KMS-11 (cell line): ENCODE results near the gene NDUFS6.
"Not testable (repeated sequence)": the region's sequence is repeated elsewhere in the genome, so short reads cannot be mapped to it uniquely, and the experiment has no call there.

Experiments used
- H2AFZ ChIP-seq: fragments of 200-600 bp; sonication (generic); 2 replicates; pipeline ENCODE4 v1.6.1; 2016; ENCODE audit warnings: antibody characterized with exemption, mixed run types, low read depth
- H3K27ac ChIP-seq: fragments of 200-600 bp; sonication (generic); 2 replicates; pipeline ENCODE4 v1.6.1; 2016; ENCODE audit warnings: mild to moderate bottlenecking, mixed run types
- H3K27me3 ChIP-seq: fragments of 200-600 bp; sonication (generic); 2 replicates; pipeline ENCODE4 v1.6.1; 2017; ENCODE audit warnings: mild to moderate bottlenecking, low read depth, mixed run types, moderate library complexity; ENCODE audit not compliant: insufficient read depth
- H3K36me3 ChIP-seq: fragments of 200-600 bp; sonication (generic); 2 replicates; pipeline ENCODE4 v1.6.1; 2017; ENCODE audit warnings: mild to moderate bottlenecking, mixed run types; ENCODE audit not compliant: insufficient read depth
- H3K4me1 ChIP-seq: fragments of 200-600 bp; sonication (generic); 2 replicates; pipeline ENCODE4 v1.6.1; 2016; ENCODE audit warnings: mild to moderate bottlenecking, low read depth, mixed run types; ENCODE audit not compliant: poor library complexity, severe bottlenecking
- H3K4me2 ChIP-seq: fragments of 200-600 bp; sonication (generic); 2 replicates; pipeline ENCODE4 v1.7.0; 2016; ENCODE audit warnings: mild to moderate bottlenecking, mixed run types
- H3K4me3 ChIP-seq: fragments of 200-600 bp; sonication (generic); IDR thresholded peaks from 2 replicates; pipeline ENCODE4 v1.6.1; 2017; ENCODE audit warnings: low read depth, low read length, mixed read lengths; ENCODE audit not compliant: insufficient read depth
- H3K79me2 ChIP-seq: fragments of 200-600 bp; sonication (generic); 2 replicates; pipeline ENCODE4 v1.6.1; 2016; ENCODE audit warnings: low read depth, mixed run types; ENCODE audit not compliant: insufficient read depth
- H3K9ac ChIP-seq: fragments of 200-600 bp; sonication (generic); 2 replicates; pipeline ENCODE4 v1.6.1; 2016; ENCODE audit warnings: mild to moderate bottlenecking, mixed run types
- H4K20me1 ChIP-seq: fragments of 200-600 bp; sonication (generic); 2 replicates; pipeline ENCODE4 v1.6.1; 2016; ENCODE audit warnings: mild to moderate bottlenecking, mixed run types; ENCODE audit not compliant: insufficient read depth
- TF ChIP-seq, protein P1 (sequence below): fragments of 200-600 bp; sonication (generic); conservative IDR thresholded peaks from 2 replicates; pipeline ENCODE4 v1.6.1; 2017; ENCODE audit warnings: low read depth, mild to moderate bottlenecking, antibody characterized with exemption, low read length, moderate library complexity, mixed read lengths

NDUFS6 gene

GRCh38 chr5:1815881-1816292, 14.7 kb downstream of the NDUFS6 start:
- Histone ChIP-seq H3K36me3 (peaks cover 13% of the 10 kb centered on the region; the same call in 1 of the 2 replicates), H4K20me1 (no peaks in the 10 kb centered on the region), H3K27me3 (no peaks in the 10 kb centered on the region), H3K4me2 (no peak overlapping the region), H3K27ac (no peak overlapping the region), H3K79me2 (no peaks in the 10 kb centered on the region), H3K4me3 (no peak overlapping the region), H3K9ac (no peak overlapping the region), H2AFZ (no peak overlapping the region), H3K4me1 (no peaks in the 10 kb centered on the region)
- TF ChIP-seq, protein P1, sequence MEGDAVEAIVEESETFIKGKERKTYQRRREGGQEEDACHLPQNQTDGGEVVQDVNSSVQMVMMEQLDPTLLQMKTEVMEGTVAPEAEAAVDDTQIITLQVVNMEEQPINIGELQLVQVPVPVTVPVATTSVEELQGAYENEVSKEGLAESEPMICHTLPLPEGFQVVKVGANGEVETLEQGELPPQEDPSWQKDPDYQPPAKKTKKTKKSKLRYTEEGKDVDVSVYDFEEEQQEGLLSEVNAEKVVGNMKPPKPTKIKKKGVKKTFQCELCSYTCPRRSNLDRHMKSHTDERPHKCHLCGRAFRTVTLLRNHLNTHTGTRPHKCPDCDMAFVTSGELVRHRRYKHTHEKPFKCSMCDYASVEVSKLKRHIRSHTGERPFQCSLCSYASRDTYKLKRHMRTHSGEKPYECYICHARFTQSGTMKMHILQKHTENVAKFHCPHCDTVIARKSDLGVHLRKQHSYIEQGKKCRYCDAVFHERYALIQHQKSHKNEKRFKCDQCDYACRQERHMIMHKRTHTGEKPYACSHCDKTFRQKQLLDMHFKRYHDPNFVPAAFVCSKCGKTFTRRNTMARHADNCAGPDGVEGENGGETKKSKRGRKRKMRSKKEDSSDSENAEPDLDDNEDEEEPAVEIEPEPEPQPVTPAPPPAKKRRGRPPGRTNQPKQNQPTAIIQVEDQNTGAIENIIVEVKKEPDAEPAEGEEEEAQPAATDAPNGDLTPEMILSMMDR, result no peak

DNA sequence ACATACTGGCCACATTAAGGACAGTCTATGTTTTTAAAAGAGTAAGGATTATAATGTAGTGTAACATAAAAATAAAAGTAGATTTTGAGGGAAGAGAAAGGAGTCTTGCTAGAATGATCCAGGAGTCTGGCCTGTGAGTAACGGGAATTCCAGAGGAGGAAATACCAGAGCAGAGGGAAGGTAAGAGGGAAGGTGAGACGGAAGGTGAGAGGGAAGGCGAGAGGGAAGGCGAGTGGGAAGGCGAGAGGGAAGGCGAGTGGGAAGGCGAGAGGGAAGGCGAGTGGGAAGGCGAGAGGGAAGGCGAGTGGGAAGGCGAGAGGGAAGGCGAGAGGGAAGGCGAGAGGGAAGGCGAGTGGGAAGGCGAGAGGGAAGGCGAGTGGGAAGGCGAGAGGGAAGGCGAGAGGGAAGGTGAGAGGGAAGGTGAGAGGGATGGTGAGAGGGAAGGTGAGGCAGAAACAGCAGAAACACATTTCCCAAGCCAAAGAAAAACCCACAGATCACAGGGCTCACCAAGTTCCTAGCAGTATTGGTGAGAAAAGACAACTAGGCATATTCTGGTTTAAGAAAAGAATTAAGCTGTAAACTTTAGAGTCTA, 15.4 kb downstream of the NDUFS6 start:
- H3K9ac ChIP-seq, H3K4me1 ChIP-seq, H3K4me2 ChIP-seq, H4K20me1 ChIP-seq, H2AFZ ChIP-seq, H3K4me3 ChIP-seq, H3K79me2 ChIP-seq, H3K27me3 ChIP-seq, H3K27ac ChIP-seq: not testable (repeated sequence)
- peaks cover 13% of the 10 kb centered on the region; the same call in 1 of the 2 replicates for H3K36me3 ChIP-seq

GRCh38 chr5:1817261-1818043, 16.2 kb downstream of the NDUFS6 start:
- no peak overlapping the region for H3K9ac ChIP-seq
- no peaks in the 10 kb centered on the region for H4K20me1 ChIP-seq
- H3K4me3 ChIP-seq, result no peak overlapping the region
- H3K79me2 ChIP-seq, result no peaks in the 10 kb centered on the region
- TF ChIP-seq, protein P1, result no peak
- H2AFZ ChIP-seq, result no peak overlapping the region
- no peaks in the 10 kb centered on the region for H3K4me1 ChIP-seq
- peaks cover 13% of the 10 kb centered on the region; the same call in 1 of the 2 replicates for H3K36me3 ChIP-seq
- H3K4me2 ChIP-seq, result no peak overlapping the region
- no peaks in the 10 kb centered on the region for H3K27me3 ChIP-seq
- H3K27ac ChIP-seq, result no peak overlapping the region

GRCh38 chr5:1818784-1819183, 17.6 kb downstream of the NDUFS6 start:
- Histone ChIP-seq H3K4me1 (no peaks in the 10 kb centered on the region), H3K36me3 (peaks cover 9% of the 10 kb centered on the region; the same call in 1 of the 2 replicates), H2AFZ (no peak overlapping the region), H3K4me2 (no peak overlapping the region), H3K27ac (no peak overlapping the region), H3K27me3 (no peaks in the 10 kb centered on the region), H4K20me1 (no peaks in the 10 kb centered on the region), H3K79me2 (no peaks in the 10 kb centered on the region), H3K9ac (no peak overlapping the region), H3K4me3 (no peak overlapping the region)
- TF ChIP-seq, protein P1, result no peak

DNA sequence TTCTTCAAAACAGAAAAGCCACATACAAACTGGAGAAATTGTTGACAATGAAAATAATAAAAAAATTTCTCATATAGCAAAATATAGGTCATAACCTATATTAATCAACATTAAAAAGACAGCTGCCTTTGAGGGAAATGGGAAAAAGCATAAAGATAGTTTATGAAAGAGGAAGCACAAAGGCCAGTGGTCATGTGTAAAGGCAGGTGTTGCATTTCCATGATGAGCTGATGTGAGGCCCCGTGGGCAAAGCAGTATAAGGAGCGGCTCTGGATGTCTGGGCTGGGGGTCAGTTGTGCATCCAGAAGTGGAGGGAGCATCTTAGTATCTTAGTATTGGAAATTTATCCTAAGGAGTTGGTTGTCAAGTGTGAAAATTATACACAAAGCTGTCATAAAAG, 18.3 kb downstream of the NDUFS6 start:
- no peaks in the 10 kb centered on the region for H3K4me1 ChIP-seq
- no peaks in the 10 kb centered on the region for H3K79me2 ChIP-seq
- no peak overlapping the region for H2AFZ ChIP-seq
- TF ChIP-seq, protein P1, result no peak
- H3K36me3 ChIP-seq, result peaks cover 9% of the 10 kb centered on the region; the same call in 1 of the 2 replicates
- H3K4me3 ChIP-seq, result no peak overlapping the region
- H4K20me1 ChIP-seq, result no peaks in the 10 kb centered on the region
- H3K27me3 ChIP-seq, result no peaks in the 10 kb centered on the region
- H3K4me2 ChIP-seq, result no peak overlapping the region
- H3K9ac ChIP-seq, result no peak overlapping the region
- H3K27ac ChIP-seq, result no peak overlapping the region
